Measurements from ENCODE around the gene TNN.

DNA sequence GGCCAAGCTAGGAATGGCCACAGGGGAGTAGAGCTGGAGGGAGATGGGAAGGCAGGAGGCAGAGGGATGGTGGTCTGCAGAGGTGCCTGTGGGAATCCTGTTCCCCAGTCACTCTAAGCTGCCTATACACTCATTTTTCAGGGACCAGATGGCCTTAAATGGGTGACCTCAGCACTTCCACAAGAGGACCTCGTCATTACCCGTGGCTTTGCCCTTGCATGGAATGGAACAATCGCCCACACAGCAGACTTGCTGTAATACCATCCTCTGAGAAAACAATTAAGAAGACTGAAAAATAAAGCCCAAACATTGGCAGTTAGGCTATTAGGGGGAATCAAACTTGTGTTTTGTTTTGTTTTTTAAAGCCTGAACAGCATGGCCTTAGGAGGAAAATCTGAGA is 12.9 kb upstream of the TNN start:
- TF ChIP-seq, protein P1, sequence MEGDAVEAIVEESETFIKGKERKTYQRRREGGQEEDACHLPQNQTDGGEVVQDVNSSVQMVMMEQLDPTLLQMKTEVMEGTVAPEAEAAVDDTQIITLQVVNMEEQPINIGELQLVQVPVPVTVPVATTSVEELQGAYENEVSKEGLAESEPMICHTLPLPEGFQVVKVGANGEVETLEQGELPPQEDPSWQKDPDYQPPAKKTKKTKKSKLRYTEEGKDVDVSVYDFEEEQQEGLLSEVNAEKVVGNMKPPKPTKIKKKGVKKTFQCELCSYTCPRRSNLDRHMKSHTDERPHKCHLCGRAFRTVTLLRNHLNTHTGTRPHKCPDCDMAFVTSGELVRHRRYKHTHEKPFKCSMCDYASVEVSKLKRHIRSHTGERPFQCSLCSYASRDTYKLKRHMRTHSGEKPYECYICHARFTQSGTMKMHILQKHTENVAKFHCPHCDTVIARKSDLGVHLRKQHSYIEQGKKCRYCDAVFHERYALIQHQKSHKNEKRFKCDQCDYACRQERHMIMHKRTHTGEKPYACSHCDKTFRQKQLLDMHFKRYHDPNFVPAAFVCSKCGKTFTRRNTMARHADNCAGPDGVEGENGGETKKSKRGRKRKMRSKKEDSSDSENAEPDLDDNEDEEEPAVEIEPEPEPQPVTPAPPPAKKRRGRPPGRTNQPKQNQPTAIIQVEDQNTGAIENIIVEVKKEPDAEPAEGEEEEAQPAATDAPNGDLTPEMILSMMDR (IDR thresholded peaks at IDR 0.05) = no peak
- no peak for TF ChIP-seq POLR2AphosphoS5 (IDR thresholded peaks at IDR 0.05)
- TF ChIP-seq POLR2A (IDR thresholded peaks at IDR 0.05) = no peak
- TF ChIP-seq EP300 (IDR thresholded peaks at IDR 0.05) = no peak

All from sigmoid colon (tissue), 4 donors.